ENCODE data around the gene ELMOD3. TPM values are rescaled to one million over a fixed set of nuclear protein-coding genes. Genes with fewer than 3 reads are reported as not detected.

ELMOD3 gene
- total and polyA plus RNA-seq, 9 of the 15 experiments (the other 6 are each of a cell fraction or from before 2014, with no cell fraction given) = 2.7 to 18.7 (median 11.6) TPM

DNA sequence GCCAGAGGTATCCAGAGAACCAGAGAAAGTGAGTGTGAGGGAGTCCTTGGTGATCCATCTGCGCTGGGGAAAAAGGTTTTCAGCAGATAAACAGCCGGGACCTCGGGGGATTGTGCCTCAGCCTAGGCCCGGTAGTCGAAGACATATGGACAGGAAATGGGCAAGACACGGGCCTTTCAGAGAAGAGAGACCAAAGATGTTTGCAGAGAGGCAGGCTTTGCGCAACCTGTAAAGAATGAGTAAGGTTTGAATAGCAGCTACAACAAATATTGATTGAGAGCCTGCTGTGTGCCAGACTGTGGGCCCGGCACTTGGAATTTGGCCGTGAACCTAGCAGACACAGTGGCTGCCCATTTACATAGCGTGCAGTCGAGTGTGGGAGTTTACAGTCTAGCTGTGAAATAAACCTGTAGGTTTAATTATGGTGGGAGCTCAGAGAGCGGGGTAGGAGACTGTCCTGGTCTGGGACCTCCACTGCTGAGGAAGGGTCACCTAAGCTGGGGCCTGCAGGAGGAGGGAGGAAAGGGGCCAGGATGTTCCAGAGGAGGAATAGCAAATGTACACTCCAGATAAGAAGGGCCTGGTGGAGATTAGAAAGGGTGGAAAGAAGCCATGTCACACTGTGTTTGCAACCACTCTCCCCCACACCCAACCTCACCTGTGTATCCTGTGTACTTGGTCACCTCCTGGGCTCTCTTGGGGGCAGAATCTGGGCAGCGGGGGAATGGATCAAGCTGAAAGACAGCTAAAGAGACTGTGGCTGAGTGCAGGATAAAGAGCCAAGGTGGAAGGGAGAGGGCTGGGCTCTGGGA, 66.9 kb downstream of the ELMOD3 start (continued):
- TF ChIP-seq, protein P1, sequence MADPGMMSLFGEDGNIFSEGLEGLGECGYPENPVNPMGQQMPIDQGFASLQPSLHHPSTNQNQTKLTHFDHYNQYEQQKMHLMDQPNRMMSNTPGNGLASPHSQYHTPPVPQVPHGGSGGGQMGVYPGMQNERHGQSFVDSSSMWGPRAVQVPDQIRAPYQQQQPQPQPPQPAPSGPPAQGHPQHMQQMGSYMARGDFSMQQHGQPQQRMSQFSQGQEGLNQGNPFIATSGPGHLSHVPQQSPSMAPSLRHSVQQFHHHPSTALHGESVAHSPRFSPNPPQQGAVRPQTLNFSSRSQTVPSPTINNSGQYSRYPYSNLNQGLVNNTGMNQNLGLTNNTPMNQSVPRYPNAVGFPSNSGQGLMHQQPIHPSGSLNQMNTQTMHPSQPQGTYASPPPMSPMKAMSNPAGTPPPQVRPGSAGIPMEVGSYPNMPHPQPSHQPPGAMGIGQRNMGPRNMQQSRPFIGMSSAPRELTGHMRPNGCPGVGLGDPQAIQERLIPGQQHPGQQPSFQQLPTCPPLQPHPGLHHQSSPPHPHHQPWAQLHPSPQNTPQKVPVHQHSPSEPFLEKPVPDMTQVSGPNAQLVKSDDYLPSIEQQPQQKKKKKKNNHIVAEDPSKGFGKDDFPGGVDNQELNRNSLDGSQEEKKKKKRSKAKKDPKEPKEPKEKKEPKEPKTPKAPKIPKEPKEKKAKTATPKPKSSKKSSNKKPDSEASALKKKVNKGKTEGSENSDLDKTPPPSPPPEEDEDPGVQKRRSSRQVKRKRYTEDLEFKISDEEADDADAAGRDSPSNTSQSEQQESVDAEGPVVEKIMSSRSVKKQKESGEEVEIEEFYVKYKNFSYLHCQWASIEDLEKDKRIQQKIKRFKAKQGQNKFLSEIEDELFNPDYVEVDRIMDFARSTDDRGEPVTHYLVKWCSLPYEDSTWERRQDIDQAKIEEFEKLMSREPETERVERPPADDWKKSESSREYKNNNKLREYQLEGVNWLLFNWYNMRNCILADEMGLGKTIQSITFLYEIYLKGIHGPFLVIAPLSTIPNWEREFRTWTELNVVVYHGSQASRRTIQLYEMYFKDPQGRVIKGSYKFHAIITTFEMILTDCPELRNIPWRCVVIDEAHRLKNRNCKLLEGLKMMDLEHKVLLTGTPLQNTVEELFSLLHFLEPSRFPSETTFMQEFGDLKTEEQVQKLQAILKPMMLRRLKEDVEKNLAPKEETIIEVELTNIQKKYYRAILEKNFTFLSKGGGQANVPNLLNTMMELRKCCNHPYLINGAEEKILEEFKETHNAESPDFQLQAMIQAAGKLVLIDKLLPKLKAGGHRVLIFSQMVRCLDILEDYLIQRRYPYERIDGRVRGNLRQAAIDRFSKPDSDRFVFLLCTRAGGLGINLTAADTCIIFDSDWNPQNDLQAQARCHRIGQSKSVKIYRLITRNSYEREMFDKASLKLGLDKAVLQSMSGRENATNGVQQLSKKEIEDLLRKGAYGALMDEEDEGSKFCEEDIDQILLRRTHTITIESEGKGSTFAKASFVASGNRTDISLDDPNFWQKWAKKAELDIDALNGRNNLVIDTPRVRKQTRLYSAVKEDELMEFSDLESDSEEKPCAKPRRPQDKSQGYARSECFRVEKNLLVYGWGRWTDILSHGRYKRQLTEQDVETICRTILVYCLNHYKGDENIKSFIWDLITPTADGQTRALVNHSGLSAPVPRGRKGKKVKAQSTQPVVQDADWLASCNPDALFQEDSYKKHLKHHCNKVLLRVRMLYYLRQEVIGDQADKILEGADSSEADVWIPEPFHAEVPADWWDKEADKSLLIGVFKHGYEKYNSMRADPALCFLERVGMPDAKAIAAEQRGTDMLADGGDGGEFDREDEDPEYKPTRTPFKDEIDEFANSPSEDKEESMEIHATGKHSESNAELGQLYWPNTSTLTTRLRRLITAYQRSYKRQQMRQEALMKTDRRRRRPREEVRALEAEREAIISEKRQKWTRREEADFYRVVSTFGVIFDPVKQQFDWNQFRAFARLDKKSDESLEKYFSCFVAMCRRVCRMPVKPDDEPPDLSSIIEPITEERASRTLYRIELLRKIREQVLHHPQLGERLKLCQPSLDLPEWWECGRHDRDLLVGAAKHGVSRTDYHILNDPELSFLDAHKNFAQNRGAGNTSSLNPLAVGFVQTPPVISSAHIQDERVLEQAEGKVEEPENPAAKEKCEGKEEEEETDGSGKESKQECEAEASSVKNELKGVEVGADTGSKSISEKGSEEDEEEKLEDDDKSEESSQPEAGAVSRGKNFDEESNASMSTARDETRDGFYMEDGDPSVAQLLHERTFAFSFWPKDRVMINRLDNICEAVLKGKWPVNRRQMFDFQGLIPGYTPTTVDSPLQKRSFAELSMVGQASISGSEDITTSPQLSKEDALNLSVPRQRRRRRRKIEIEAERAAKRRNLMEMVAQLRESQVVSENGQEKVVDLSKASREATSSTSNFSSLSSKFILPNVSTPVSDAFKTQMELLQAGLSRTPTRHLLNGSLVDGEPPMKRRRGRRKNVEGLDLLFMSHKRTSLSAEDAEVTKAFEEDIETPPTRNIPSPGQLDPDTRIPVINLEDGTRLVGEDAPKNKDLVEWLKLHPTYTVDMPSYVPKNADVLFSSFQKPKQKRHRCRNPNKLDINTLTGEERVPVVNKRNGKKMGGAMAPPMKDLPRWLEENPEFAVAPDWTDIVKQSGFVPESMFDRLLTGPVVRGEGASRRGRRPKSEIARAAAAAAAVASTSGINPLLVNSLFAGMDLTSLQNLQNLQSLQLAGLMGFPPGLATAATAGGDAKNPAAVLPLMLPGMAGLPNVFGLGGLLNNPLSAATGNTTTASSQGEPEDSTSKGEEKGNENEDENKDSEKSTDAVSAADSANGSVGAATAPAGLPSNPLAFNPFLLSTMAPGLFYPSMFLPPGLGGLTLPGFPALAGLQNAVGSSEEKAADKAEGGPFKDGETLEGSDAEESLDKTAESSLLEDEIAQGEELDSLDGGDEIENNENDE (IDR thresholded peaks at IDR 0.05; ENCODE audit: low read depth, low read length) = no peak
- TF ChIP-seq HMGXB4 (CRISPR knock-in tag; IDR thresholded peaks at IDR 0.05) (no peak), SMAD3 (CRISPR knock-in tag; conservative IDR thresholded peaks at IDR 0.05) (no peak), MAFF (IDR thresholded peaks at IDR 0.05; ENCODE audit: low read length) (no peak; the same call in 1 of the 2 replicates), NFIX (CRISPR knock-in tag; IDR thresholded peaks at IDR 0.05; ENCODE audit: low read depth) (no peak)
- TF ChIP-seq, protein P2, sequence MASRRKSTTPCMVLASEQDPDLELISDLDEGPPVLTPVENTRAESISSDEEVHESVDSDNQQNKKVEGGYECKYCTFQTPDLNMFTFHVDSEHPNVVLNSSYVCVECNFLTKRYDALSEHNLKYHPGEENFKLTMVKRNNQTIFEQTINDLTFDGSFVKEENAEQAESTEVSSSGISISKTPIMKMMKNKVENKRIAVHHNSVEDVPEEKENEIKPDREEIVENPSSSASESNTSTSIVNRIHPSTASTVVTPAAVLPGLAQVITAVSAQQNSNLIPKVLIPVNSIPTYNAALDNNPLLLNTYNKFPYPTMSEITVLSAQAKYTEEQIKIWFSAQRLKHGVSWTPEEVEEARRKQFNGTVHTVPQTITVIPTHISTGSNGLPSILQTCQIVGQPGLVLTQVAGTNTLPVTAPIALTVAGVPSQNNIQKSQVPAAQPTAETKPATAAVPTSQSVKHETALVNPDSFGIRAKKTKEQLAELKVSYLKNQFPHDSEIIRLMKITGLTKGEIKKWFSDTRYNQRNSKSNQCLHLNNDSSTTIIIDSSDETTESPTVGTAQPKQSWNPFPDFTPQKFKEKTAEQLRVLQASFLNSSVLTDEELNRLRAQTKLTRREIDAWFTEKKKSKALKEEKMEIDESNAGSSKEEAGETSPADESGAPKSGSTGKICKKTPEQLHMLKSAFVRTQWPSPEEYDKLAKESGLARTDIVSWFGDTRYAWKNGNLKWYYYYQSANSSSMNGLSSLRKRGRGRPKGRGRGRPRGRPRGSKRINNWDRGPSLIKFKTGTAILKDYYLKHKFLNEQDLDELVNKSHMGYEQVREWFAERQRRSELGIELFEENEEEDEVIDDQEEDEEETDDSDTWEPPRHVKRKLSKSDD (conservative IDR thresholded peaks at IDR 0.05; ENCODE audit: low read length) = no peak

Measured in K562 (cell line).